Measurements from ENCODE around the gene DDI2.

The DDI2 gene

GRCh38 chr1:15639262-15639661 lies 22.0 kb downstream of the DDI2 start:
- Histone ChIP-seq H3K9ac (ENCODE audit: low read depth, low read length, poor library complexity, severe bottlenecking) (no peak overlapping the region), H3K4me3 (ENCODE audit: low read length, poor library complexity, severe bottlenecking) (no peak overlapping the region), H3K9me3 (ENCODE audit: insufficient read depth, low read depth, low read length) (no peaks in the 10 kb centered on the region), H3F3A (ENCODE audit: low read depth) (no peaks in the 10 kb centered on the region), H2AFZ (ENCODE audit: low read length) (no peak overlapping the region), H3K79me2 (ENCODE audit: insufficient read depth, low read length) (no peaks in the 10 kb centered on the region), H3K4me2 (ENCODE audit: low read depth, low read length, poor library complexity, severe bottlenecking) (no peak overlapping the region), H4K20me1 (ENCODE audit: insufficient read depth, low read length, poor library complexity, severe bottlenecking) (no peaks in the 10 kb centered on the region), H3K27me3 (ENCODE audit: insufficient read depth, low read length, poor library complexity, severe bottlenecking) (no peaks in the 10 kb centered on the region), H3K9me2 (replicated peaks; ENCODE audit: low read depth, low read length) (no peaks in the 10 kb centered on the region), H3K4me1 (ENCODE audit: insufficient read depth, low read length, poor library complexity, severe bottlenecking) (no peaks in the 10 kb centered on the region), H3K36me3 (ENCODE audit: insufficient read depth, low read length) (peaks cover 75% of the 10 kb centered on the region; the same call in 1 of the 2 replicates)
- TF ChIP-seq EZH2phosphoT487 (IDR thresholded peaks at IDR 0.05; ENCODE audit: borderline replicate concordance) (no peak), CTCF (conservative IDR thresholded peaks at IDR 0.05; ENCODE audit: low read length) (no peak)

- Histone ChIP-seq H3K79me2 (ENCODE audit: insufficient read depth, low read length) (no peaks in the 10 kb centered on the region), H3K4me3 (ENCODE audit: low read length, poor library complexity, severe bottlenecking) (no peak overlapping the region), H3K4me2 (ENCODE audit: low read depth, low read length, poor library complexity, severe bottlenecking) (no peak overlapping the region), H3K9me3 (ENCODE audit: insufficient read depth, low read depth, low read length) (no peaks in the 10 kb centered on the region), H3F3A (ENCODE audit: low read depth) (no peaks in the 10 kb centered on the region), H3K9me2 (replicated peaks; ENCODE audit: low read depth, low read length) (no peaks in the 10 kb centered on the region), H3K36me3 (ENCODE audit: insufficient read depth, low read length) (peaks cover 71% of the 10 kb centered on the region; the same call in 1 of the 2 replicates), H2AFZ (ENCODE audit: low read length) (no peak overlapping the region), H3K4me1 (ENCODE audit: insufficient read depth, low read length, poor library complexity, severe bottlenecking) (no peaks in the 10 kb centered on the region), H3K27me3 (ENCODE audit: insufficient read depth, low read length, poor library complexity, severe bottlenecking) (no peaks in the 10 kb centered on the region), H3K9ac (ENCODE audit: low read depth, low read length, poor library complexity, severe bottlenecking) (no peak overlapping the region), H4K20me1 (ENCODE audit: insufficient read depth, low read length, poor library complexity, severe bottlenecking) (no peaks in the 10 kb centered on the region)
- TF ChIP-seq EZH2phosphoT487 (IDR thresholded peaks at IDR 0.05; ENCODE audit: borderline replicate concordance): no peak
- TF ChIP-seq CTCF (conservative IDR thresholded peaks at IDR 0.05; ENCODE audit: low read length): no peak
Observed at GRCh38 chr1:15639931-15640330, 22.7 kb downstream of the DDI2 start.

- Histone ChIP-seq H4K20me1 (ENCODE audit: insufficient read depth, low read length, poor library complexity, severe bottlenecking) (no peaks in the 10 kb centered on the region), H2AFZ (ENCODE audit: low read length) (no peak overlapping the region), H3F3A (ENCODE audit: low read depth) (no peaks in the 10 kb centered on the region), H3K79me2 (ENCODE audit: insufficient read depth, low read length) (no peaks in the 10 kb centered on the region), H3K27me3 (ENCODE audit: insufficient read depth, low read length, poor library complexity, severe bottlenecking) (no peaks in the 10 kb centered on the region), H3K9ac (ENCODE audit: low read depth, low read length, poor library complexity, severe bottlenecking) (no peak overlapping the region), H3K4me2 (ENCODE audit: low read depth, low read length, poor library complexity, severe bottlenecking) (no peak overlapping the region), H3K36me3 (ENCODE audit: insufficient read depth, low read length) (peaks cover 73% of the 10 kb centered on the region; the same call in 1 of the 2 replicates), H3K9me3 (ENCODE audit: insufficient read depth, low read depth, low read length) (no peaks in the 10 kb centered on the region), H3K9me2 (replicated peaks; ENCODE audit: low read depth, low read length) (no peaks in the 10 kb centered on the region), H3K4me1 (ENCODE audit: insufficient read depth, low read length, poor library complexity, severe bottlenecking) (no peaks in the 10 kb centered on the region), H3K4me3 (ENCODE audit: low read length, poor library complexity, severe bottlenecking) (no peak overlapping the region)
- TF ChIP-seq EZH2phosphoT487 (IDR thresholded peaks at IDR 0.05; ENCODE audit: borderline replicate concordance) (no peak), CTCF (conservative IDR thresholded peaks at IDR 0.05; ENCODE audit: low read length) (no peak)
Observed at GRCh38 chr1:15640667-15641066, 23.4 kb downstream of the DDI2 start.

Data from Loucy (cell line).